Measurements from ENCODE around the gene OR2S2. TPM values are rescaled to one million over a fixed set of nuclear protein-coding genes. Genes with fewer than 3 reads are reported as not detected.

OR2S2 gene
- total and polyA plus RNA-seq, 2 experiments from 2014 or later: not detected

DNA sequence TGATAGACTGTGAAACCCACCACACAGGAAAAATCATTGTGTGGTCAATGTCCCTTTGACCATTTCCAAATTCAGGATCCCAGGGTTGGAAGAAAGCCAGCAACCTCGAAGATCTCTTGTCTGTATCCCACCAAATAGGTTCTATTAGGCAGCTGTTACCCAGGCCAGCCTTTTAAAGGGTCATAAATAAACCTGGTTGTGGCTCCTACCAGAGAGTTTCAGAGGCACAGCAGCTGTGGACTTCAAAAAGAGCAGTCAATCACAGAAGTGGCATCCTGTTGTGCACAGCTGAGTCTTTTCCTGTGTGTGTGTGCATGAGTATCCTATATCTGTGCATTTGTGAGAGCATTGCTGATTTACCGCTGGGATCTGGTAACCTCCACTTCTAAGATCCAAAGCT, 23.7 kb upstream of the OR2S2 start:
- DNase-seq (ENCODE audit: low read depth in 1 of 2, low spot score in 1 of 2): no peak
- no peaks in the 10 kb centered on the region for H3K4me1 ChIP-seq (ENCODE audit: low read depth)
- no peaks in the 10 kb centered on the region for H3K36me3 ChIP-seq
- H3K27ac ChIP-seq: no peak overlapping the region
- H3K4me3 ChIP-seq: no peak overlapping the region
- H3K27me3 ChIP-seq: peaks cover 31% of the 10 kb centered on the region
- TF ChIP-seq, protein P1, sequence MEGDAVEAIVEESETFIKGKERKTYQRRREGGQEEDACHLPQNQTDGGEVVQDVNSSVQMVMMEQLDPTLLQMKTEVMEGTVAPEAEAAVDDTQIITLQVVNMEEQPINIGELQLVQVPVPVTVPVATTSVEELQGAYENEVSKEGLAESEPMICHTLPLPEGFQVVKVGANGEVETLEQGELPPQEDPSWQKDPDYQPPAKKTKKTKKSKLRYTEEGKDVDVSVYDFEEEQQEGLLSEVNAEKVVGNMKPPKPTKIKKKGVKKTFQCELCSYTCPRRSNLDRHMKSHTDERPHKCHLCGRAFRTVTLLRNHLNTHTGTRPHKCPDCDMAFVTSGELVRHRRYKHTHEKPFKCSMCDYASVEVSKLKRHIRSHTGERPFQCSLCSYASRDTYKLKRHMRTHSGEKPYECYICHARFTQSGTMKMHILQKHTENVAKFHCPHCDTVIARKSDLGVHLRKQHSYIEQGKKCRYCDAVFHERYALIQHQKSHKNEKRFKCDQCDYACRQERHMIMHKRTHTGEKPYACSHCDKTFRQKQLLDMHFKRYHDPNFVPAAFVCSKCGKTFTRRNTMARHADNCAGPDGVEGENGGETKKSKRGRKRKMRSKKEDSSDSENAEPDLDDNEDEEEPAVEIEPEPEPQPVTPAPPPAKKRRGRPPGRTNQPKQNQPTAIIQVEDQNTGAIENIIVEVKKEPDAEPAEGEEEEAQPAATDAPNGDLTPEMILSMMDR (IDR thresholded peaks at IDR 0.05; ENCODE audit: low read depth, low read length): no peak
- no peaks in the 10 kb centered on the region for H3K9me3 ChIP-seq (ENCODE audit: low read depth)

- Histone ChIP-seq H3K27me3 (peaks cover 31% of the 10 kb centered on the region), H3K27ac (no peak overlapping the region), H3K9me3 (ENCODE audit: low read depth) (no peaks in the 10 kb centered on the region), H3K36me3 (no peaks in the 10 kb centered on the region), H3K4me3 (no peak overlapping the region), H3K4me1 (ENCODE audit: low read depth) (no peaks in the 10 kb centered on the region)
- DNase-seq (ENCODE audit: low read depth in 1 of 2, low spot score in 1 of 2): no peak
- TF ChIP-seq, protein P1 (IDR thresholded peaks at IDR 0.05; ENCODE audit: low read depth, low read length): no peak
Measured at GRCh38 chr9:35980289-35981011, 22.5 kb upstream of the OR2S2 start.

- H3K4me1 ChIP-seq (ENCODE audit: low read depth): no peaks in the 10 kb centered on the region
- TF ChIP-seq, protein P1 (IDR thresholded peaks at IDR 0.05; ENCODE audit: low read depth, low read length): no peak
- H3K36me3 ChIP-seq: no peaks in the 10 kb centered on the region
- no peaks in the 10 kb centered on the region for H3K9me3 ChIP-seq (ENCODE audit: low read depth)
- H3K27me3 ChIP-seq: peaks cover 24% of the 10 kb centered on the region
- H3K27ac ChIP-seq: no peak overlapping the region
- DNase-seq (ENCODE audit: low read depth in 1 of 2, low spot score in 1 of 2): no peak
- no peak overlapping the region for H3K4me3 ChIP-seq
Measured at GRCh38 chr9:35978792-35979191, 20.8 kb upstream of the OR2S2 start.

- Histone ChIP-seq H3K27ac (no peak overlapping the region), H3K9me3 (ENCODE audit: low read depth) (no peaks in the 10 kb centered on the region), H3K27me3 (peaks cover 31% of the 10 kb centered on the region), H3K36me3 (no peaks in the 10 kb centered on the region), H3K4me1 (ENCODE audit: low read depth) (no peaks in the 10 kb centered on the region), H3K4me3 (no peak overlapping the region)
- no peak for DNase-seq (ENCODE audit: low read depth in 1 of 2, low spot score in 1 of 2)
- TF ChIP-seq, protein P1 (IDR thresholded peaks at IDR 0.05; ENCODE audit: low read depth, low read length): no peak
Measured at GRCh38 chr9:35976726-35977125, 18.8 kb upstream of the OR2S2 start.

DNA sequence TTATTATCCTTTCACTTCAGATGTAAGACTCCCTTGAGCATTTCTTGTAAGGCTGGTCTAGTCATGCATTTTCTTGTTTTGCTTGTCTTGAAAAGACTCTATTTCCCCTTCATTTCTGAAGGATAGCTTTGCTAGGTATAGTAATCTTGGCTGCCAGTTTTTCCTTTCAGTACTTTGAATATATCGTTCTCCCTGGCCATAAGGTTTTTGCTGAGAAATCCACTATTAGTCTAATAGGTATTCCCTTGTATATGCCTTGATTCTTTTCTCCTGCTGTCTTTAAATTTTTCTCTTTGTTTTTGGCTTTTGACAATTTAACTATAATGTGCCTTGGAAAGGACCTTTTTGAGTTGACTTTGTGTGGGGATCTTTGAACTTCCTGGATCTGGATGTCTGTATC, 16.8 kb upstream of the OR2S2 start:
- Histone ChIP-seq H3K4me3 (no peak overlapping the region), H3K36me3 (no peaks in the 10 kb centered on the region), H3K27me3 (peaks cover 30% of the 10 kb centered on the region), H3K9me3 (ENCODE audit: low read depth) (no peaks in the 10 kb centered on the region), H3K27ac (no peak overlapping the region), H3K4me1 (ENCODE audit: low read depth) (no peaks in the 10 kb centered on the region)
- TF ChIP-seq, protein P1 (IDR thresholded peaks at IDR 0.05; ENCODE audit: low read depth, low read length): no peak
- DNase-seq (ENCODE audit: low read depth in 1 of 2, low spot score in 1 of 2): no peak
